ENCODE results near the gene SGCA. TPM values are rescaled to one million over a fixed set of nuclear protein-coding genes. Genes with fewer than 3 reads are reported as not detected.

The SGCA gene
- total and polyA plus RNA-seq, 2 donors (not counting 3 experiments of a cell fraction or from before 2014, with no cell fraction given), result not detected

GRCh38 chr17:50222922-50223321, 57.1 kb downstream of the SGCA start:
- H3K4me1 ChIP-seq (ENCODE audit: control insufficient read depth, extremely low read depth, insufficient read depth, low read length), result no peaks in the 10 kb centered on the region
- no peaks in the 10 kb centered on the region for H3K9me1 ChIP-seq (replicated peaks; ENCODE audit: control insufficient read depth, extremely low read depth, insufficient read depth, low read length)
- H3K27me3 ChIP-seq (ENCODE audit: control insufficient read depth in 2 of 2, insufficient read depth in 2 of 2, low read length in 2 of 2), result peaks cover 10 to 31% of the 10 kb centered on the region in 2 experiments
- H3K4me3 ChIP-seq (replicated peaks in 1 of 3; ENCODE audit: insufficient read depth in 1 of 3, low read depth in 1 of 3, low read length in 3 of 3), result no peak overlapping the region
- no TSS peak for BruUV-seq (replicated peaks)
- H3K4me2 ChIP-seq (ENCODE audit: insufficient read depth, low read length), result no peak overlapping the region
- ChIA-PET CTCF (interaction anchor here (0.7 to 2.2 kb wide), 6 partner anchors 10 to 47 kb away, joined by 3 to 10 read pairs (median 7); no protein-coding TSS in a partner anchor), POLR2A (no interaction called here)
- H3K27ac ChIP-seq (ENCODE audit: insufficient read depth, low read depth, low read length), result no peak overlapping the region
- no peaks in the 10 kb centered on the region for H4K20me1 ChIP-seq (replicated peaks; ENCODE audit: control insufficient read depth, extremely low read depth, insufficient read depth, low read length)
- no peaks in the 10 kb centered on the region for H3K36me3 ChIP-seq (ENCODE audit: control insufficient read depth in 2 of 2, extremely low read depth in 1 of 2, insufficient read depth in 2 of 2, low read length in 2 of 2)
- TF ChIP-seq GATA2 (IDR thresholded peaks at IDR 0.05; ENCODE audit: insufficient read depth, insufficient read length, low read depth, low read length) (no peak), MAX (IDR thresholded peaks at IDR 0.05; ENCODE audit: insufficient read depth, insufficient read length) (no peak), CTCF (IDR thresholded peaks at IDR 0.05; ENCODE audit: extremely low read depth in 1 of 2, insufficient read depth in 1 of 2, low read depth in 1 of 2, low read length in 2 of 2) (no peak), POLR2AphosphoS5 (IDR thresholded peaks at IDR 0.05; ENCODE audit: insufficient read depth, low read depth, low read length) (no peak), JUN (IDR thresholded peaks at IDR 0.05; ENCODE audit: borderline replicate concordance, insufficient read depth, insufficient read length, low read depth) (no peak), FOS (IDR thresholded peaks at IDR 0.05; ENCODE audit: borderline replicate concordance, insufficient read depth, low read length) (no peak), EZH2 (IDR thresholded peaks at IDR 0.05; ENCODE audit: borderline replicate concordance, low read depth, low read length, severe bottlenecking) (no peak), POLR2A (IDR thresholded peaks at IDR 0.05; ENCODE audit: low read depth, low read length) (no peak), MYC (IDR thresholded peaks at IDR 0.05; ENCODE audit: low read depth, low read length) (no peak)
- no peak overlapping the region for H2AFZ ChIP-seq (ENCODE audit: low read depth, low read length)
- intact Hi-C loops (cut with micrococcal nuclease), result no loop called here
- H3K9me3 ChIP-seq (replicated peaks; ENCODE audit: control insufficient read depth, insufficient read depth, low read length), result no peaks in the 10 kb centered on the region
- H3K79me2 ChIP-seq (ENCODE audit: control insufficient read depth, insufficient read depth, low read length), result no peaks in the 10 kb centered on the region
- FAIRE-seq (no peak), DNase-seq (ENCODE audit: low read depth, low spot score) (no peak)
- no peak overlapping the region for H3K9ac ChIP-seq (replicated peaks; ENCODE audit: extremely low read depth, insufficient read depth, low read length)
- dilution Hi-C loops (cut with MboI; ENCODE audit: extremely low pct_ligation_motif_present, low sequenced_read_pairs), result no loop called here

Other genes starting within 250 kb of the SGCA start
- not detected in 2 replicates for gene DLX4, start 196.8 kb upstream of the SGCA start, total RNA-seq
- not detected in 2 replicates for gene DLX4, start 196.8 kb upstream of the SGCA start, polyA plus RNA-seq
- not detected in 2 replicates for gene DLX3, start 170.8 kb upstream of the SGCA start, total RNA-seq
- gene DLX3, start 170.8 kb upstream of the SGCA start, polyA plus RNA-seq, result not detected in 2 replicates
- gene ITGA3, start 109.9 kb upstream of the SGCA start, total RNA-seq, result 93.8 and 112 TPM in 2 replicates
- gene ITGA3, start 109.9 kb upstream of the SGCA start, polyA plus RNA-seq, result 92.7 and 129 TPM in 2 replicates
- gene PDK2, start 70.7 kb upstream of the SGCA start, total RNA-seq, result 17.4 and 21.3 TPM in 2 replicates
- 114 and 142 TPM in 2 replicates for gene PDK2, start 70.7 kb upstream of the SGCA start, polyA plus RNA-seq
- 15.6 and 16.1 TPM in 2 replicates for gene SAMD14, start 35.8 kb upstream of the SGCA start, total RNA-seq
- gene SAMD14, start 35.8 kb upstream of the SGCA start, polyA plus RNA-seq, result 6.8 and 9.6 TPM in 2 replicates
- gene PPP1R9B, start 15.3 kb upstream of the SGCA start, total RNA-seq, result 58.3 and 60.2 TPM in 2 replicates
- 17.7 and 20.1 TPM in 2 replicates for gene PPP1R9B, start 15.3 kb upstream of the SGCA start, polyA plus RNA-seq
- 0.07 and 0.23 TPM in 2 replicates for gene COL1A1, start 35.6 kb downstream of the SGCA start, total RNA-seq
- gene COL1A1, start 35.6 kb downstream of the SGCA start, polyA plus RNA-seq, result 0.02 and 0.07 TPM in 2 replicates
- not detected in 2 replicates for gene TMEM92, start 108.5 kb downstream of the SGCA start, total RNA-seq
- 0.03 and 0.06 TPM in 2 replicates for gene TMEM92, start 108.5 kb downstream of the SGCA start, polyA plus RNA-seq
- gene XYLT2, start 180.1 kb downstream of the SGCA start, total RNA-seq, result 26.6 and 29.9 TPM in 2 replicates
- 19.1 and 24.0 TPM in 2 replicates for gene XYLT2, start 180.1 kb downstream of the SGCA start, polyA plus RNA-seq
- 72.2 and 76.2 TPM in 2 replicates for gene MRPL27, start 207.2 kb downstream of the SGCA start, total RNA-seq
- gene MRPL27, start 207.2 kb downstream of the SGCA start, polyA plus RNA-seq, result 119 and 158 TPM in 2 replicates
- gene EME1, start 207.2 kb downstream of the SGCA start, total RNA-seq, result 7.3 and 9.1 TPM in 2 replicates
- 4.3 and 5.6 TPM in 2 replicates for gene EME1, start 207.2 kb downstream of the SGCA start, polyA plus RNA-seq
- 179 and 183 TPM in 2 replicates for gene LRRC59, start 231.5 kb downstream of the SGCA start, total RNA-seq
- 88.3 and 93.9 TPM in 2 replicates for gene LRRC59, start 231.5 kb downstream of the SGCA start, polyA plus RNA-seq

Data from endothelial cell of umbilical vein (primary cell).